Liver (tissue), 9 donors: ENCODE data around the gene RCBTB1. TPM values are rescaled to one million over a fixed set of nuclear protein-coding genes. Genes with fewer than 3 reads are reported as not detected.
A peak's percentile ranks its signal among the peaks of the same experiment; 100 is the strongest.

Experiments
- DNase-seq: peaks from one replicate; pipeline ENCODE4 v3.0.0-alpha.2; 2017; ENCODE audit warnings: low spot score
- H3K27ac ChIP-seq, 2 donors: one replicate each; pipeline ENCODE4 v1.7.0; 2013; ENCODE audit warnings: inconsistent platforms in 2 of 2, low read length in 2 of 2, control low read depth in 1 of 2, low read depth in 1 of 2, mild to moderate bottlenecking in 1 of 2
- H3K27me3 ChIP-seq, 4 donors: one replicate each; pipeline versions ENCODE4 v1.6.1 to v1.7.0; 2013; ENCODE audit warnings: low read length in 3 of 4, inconsistent platforms in 1 of 4, mild to moderate bottlenecking in 1 of 4, moderate library complexity in 1 of 4; ENCODE audit not compliant: control insufficient read depth in 4 of 4, insufficient read depth in 4 of 4
- H3K36me3 ChIP-seq, 4 donors: one replicate each; pipeline versions ENCODE4 v1.6.1 to v1.7.0; 2013; ENCODE audit warnings: low read length in 3 of 4, mild to moderate bottlenecking in 3 of 4, low read depth in 1 of 4, moderate library complexity in 1 of 4; ENCODE audit not compliant: control insufficient read depth in 4 of 4, insufficient read depth in 3 of 4
- H3K4me1 ChIP-seq, 4 donors: one replicate each; pipeline versions ENCODE4 v1.6.1 to v1.7.0; 2013; ENCODE audit warnings: low read length in 3 of 4, mild to moderate bottlenecking in 3 of 4, moderate library complexity in 1 of 4; ENCODE audit not compliant: control insufficient read depth in 4 of 4, insufficient read depth in 4 of 4
- H3K4me3 ChIP-seq, 3 donors: one replicate each; pipeline versions ENCODE4 v1.6.1 to v1.7.0; 2013; ENCODE audit warnings: low read length in 3 of 3, control low read depth in 1 of 3, low read depth in 1 of 3, mild to moderate bottlenecking in 1 of 3
- H3K9ac ChIP-seq, 2 donors: one replicate each; pipeline ENCODE4 v1.7.0; 2013; ENCODE audit warnings: low read length in 2 of 2, mild to moderate bottlenecking in 2 of 2, moderate library complexity in 2 of 2, control low read depth in 1 of 2, low read depth in 1 of 2
- H3K9me3 ChIP-seq, 4 donors: one replicate each; pipeline versions ENCODE4 v1.6.1 to v1.7.0; 2013; ENCODE audit warnings: low read length in 3 of 4; ENCODE audit not compliant: control insufficient read depth in 4 of 4
- ATF3 ChIP-seq: IDR thresholded peaks from 2 replicates; pipeline ENCODE4 v1.6.1; 2016; ENCODE audit warnings: antibody characterized with exemption
- CTCF ChIP-seq: fragments of 150-350 bp; IDR thresholded peaks from 2 replicates; pipeline ENCODE4 v1.5.1; 2017; ENCODE audit warnings: improper control_type of control experiment, low read depth, low read length; ENCODE audit not compliant: missing input control
- EGR1 ChIP-seq, 2 donors: IDR thresholded peaks; 2 replicates each; pipeline ENCODE4 v1.6.1; 2016 to 2018; ENCODE audit warnings: antibody characterized with exemption in 2 of 2, low read depth in 2 of 2
- FOXA1 ChIP-seq: IDR thresholded peaks from 2 replicates; pipeline ENCODE4 v1.6.1; 2016; ENCODE audit warnings: antibody characterized with exemption
- GABPA ChIP-seq, 2 donors: IDR thresholded peaks in 1 of 2; conservative IDR thresholded peaks in 1 of 2; 2 replicates each; pipeline ENCODE4 v1.6.1; 2016; ENCODE audit warnings: antibody characterized with exemption in 2 of 2, mild to moderate bottlenecking in 1 of 2, moderate library complexity in 1 of 2
- HNF4A ChIP-seq, 2 donors: conservative IDR thresholded peaks; 2 replicates each; pipeline ENCODE4 v1.6.1; 2016; ENCODE audit warnings: antibody characterized with exemption in 2 of 2, mild to moderate bottlenecking in 2 of 2
- JUND ChIP-seq, 2 donors: IDR thresholded peaks; 2 replicates each; pipeline ENCODE4 v1.6.1; 2016; ENCODE audit warnings: antibody characterized with exemption in 2 of 2
- MAX ChIP-seq: IDR thresholded peaks from 2 replicates; pipeline ENCODE4 v1.6.1; 2016; ENCODE audit warnings: antibody characterized with exemption
- NR2F2 ChIP-seq: IDR thresholded peaks from 2 replicates; pipeline ENCODE4 v1.6.1; 2016; ENCODE audit warnings: antibody characterized with exemption
- RAD21 ChIP-seq, 2 donors: IDR thresholded peaks; 2 replicates each; pipeline ENCODE4 v1.6.1; 2016; ENCODE audit warnings: antibody characterized with exemption in 2 of 2, mild to moderate bottlenecking in 2 of 2
- REST ChIP-seq: IDR thresholded peaks from 2 replicates; pipeline ENCODE4 v1.6.1; 2016; ENCODE audit warnings: antibody characterized with exemption, mild to moderate bottlenecking
- RXRA ChIP-seq, 2 donors: IDR thresholded peaks; 2 replicates each; pipeline ENCODE4 v1.6.1; 2017 to 2018; ENCODE audit warnings: antibody characterized with exemption in 2 of 2, mild to moderate bottlenecking in 1 of 2
- SP1 ChIP-seq: IDR thresholded peaks from 2 replicates; pipeline ENCODE4 v1.6.1; 2018; ENCODE audit warnings: antibody characterized with exemption, mild to moderate bottlenecking
- YY1 ChIP-seq: IDR thresholded peaks from 2 replicates; pipeline ENCODE4 v1.6.1; 2016; ENCODE audit warnings: antibody characterized with exemption, mild to moderate bottlenecking
- ZBTB33 ChIP-seq: IDR thresholded peaks from 2 replicates; pipeline ENCODE4 v1.6.1; 2016; ENCODE audit warnings: antibody characterized with exemption
- WGBS: extraction: QIAGEN DNeasy Blood & Tissue Kit; methylation state at CpG from one replicate; pipeline ENCODE4 v1.1.7; 2013; 5-methylcytosine and 5-hydroxymethylcytosine counted together
- polyA plus RNA-seq, 2 donors: library from polyadenylated mRNA; stranded (reverse) in 1 of 2; unstranded in 1 of 2; fragments of 200-250 nt in 1 of 2; fragments of >200 nt in 1 of 2; fragmentation: Nextera tagmentation in 1 of 2; extraction: Ambion mirVana in 1 of 2; gene quantifications; one replicate each; pipeline versions ENCODE4 v1.2.1 to v1.2.3, GENCODE V29; 2013 to 2015
- total RNA-seq, 2 donors: library from RNA; depleted of rRNA; stranded (reverse); fragments of >200 nt; gene quantifications; one replicate each; pipeline ENCODE4 v1.2.3, GENCODE V29; 2014
- donor health status: healthy.
- donor health status: healthy.
- donor health status: healthy.
- donor health status: healthy.
- donor health status: healthy.

Gene RCBTB1
- total and polyA plus RNA-seq, 4 donors: 3.9 to 9.0 (median 6.5) TPM

GRCh38 chr13:49543656-49544055, 41.7 kb downstream of the RCBTB1 start (continued):
- TF ChIP-seq MAX (no peak), RXRA (IDR thresholded peaks at IDR 0.05) (no peak), YY1 (no peak), FOXA1 (no peak), NR2F2 (no peak), GABPA (IDR thresholded peaks at IDR 0.05 in 1 of 2, conservative IDR thresholded peaks at IDR 0.05 in 1 of 2) (no peak)

- Histone ChIP-seq H3K9ac (no peak overlapping the region), H3K4me1 (no peaks in the 10 kb centered on the region), H3K4me3 (no peak overlapping the region), H3K27me3 (no peaks in the 10 kb centered on the region), H3K27ac (no peak overlapping the region), H3K36me3 (peaks cover 3 to 12% (median 4%) of the 10 kb centered on the region in 4 donors), H3K9me3 (no peaks in the 10 kb centered on the region)
- 74% methylated on average over 7 of the region's 7 CpGs for WGBS
- DNase-seq: no peak
- TF ChIP-seq JUND (IDR thresholded peaks at IDR 0.05) (peak in 1 of 2 donors; percentile 39), SP1 (no peak)
These were observed 44.8 kb downstream of the RCBTB1 start for GRCh38 chr13:49540552-49540951.

GRCh38 chr13:49539746-49540145, 45.6 kb downstream of the RCBTB1 start:
- Histone ChIP-seq H3K27me3 (no peaks in the 10 kb centered on the region), H3K9ac (no peak overlapping the region), H3K27ac (no peak overlapping the region), H3K4me3 (no peak overlapping the region), H3K4me1 (no peaks in the 10 kb centered on the region), H3K36me3 (peaks cover 0 to 11% (median 3%) of the 10 kb centered on the region in 4 donors), H3K9me3 (no peaks in the 10 kb centered on the region)
- 85% methylated on average over 3 of the region's 3 CpGs for WGBS
- TF ChIP-seq REST (no peak), EGR1 (IDR thresholded peaks at IDR 0.05; ENCODE audit: low read depth in 2 of 2) (no peak), SP1 (no peak), RAD21 (IDR thresholded peaks at IDR 0.05) (no peak), HNF4A (conservative IDR thresholded peaks at IDR 0.05) (no peak), NR2F2 (no peak), YY1 (no peak), CTCF (no peak), ZBTB33 (no peak), ATF3 (no peak)
- no peak for DNase-seq
